Measurements from ENCODE around the gene RAB6A. TPM values are rescaled to one million over a fixed set of nuclear protein-coding genes. Genes with fewer than 3 reads are reported as not detected.
"Not testable (repeated sequence)": the region's sequence is repeated elsewhere in the genome, so short reads cannot be mapped to it uniquely, and the experiment has no call there.

The RAB6A gene
- total RNA-seq, 4 donors from 2014 or later = 95.5 to 124 (median 110) TPM

- Histone ChIP-seq H3K27me3 (no peaks in the 10 kb centered on the region), H3K36me3 (peaks cover 0 to 3% of the 10 kb centered on the region in 2 donors), H3K4me1 (no peaks in the 10 kb centered on the region), H3K27ac (no peak overlapping the region), H3K9me3 (no peaks in the 10 kb centered on the region), H3K4me3 (no peak overlapping the region)
- no peak for ATAC-seq
- in situ Hi-C loops (cut with MboI; ENCODE audit: low sequenced_read_pairs in 4 of 4) = no loop called here
- intact Hi-C loops (cut with DNase I; ENCODE audit: low total_unique reads) = no loop called here
- DNase-seq = no peak
- TF ChIP-seq, protein P1, sequence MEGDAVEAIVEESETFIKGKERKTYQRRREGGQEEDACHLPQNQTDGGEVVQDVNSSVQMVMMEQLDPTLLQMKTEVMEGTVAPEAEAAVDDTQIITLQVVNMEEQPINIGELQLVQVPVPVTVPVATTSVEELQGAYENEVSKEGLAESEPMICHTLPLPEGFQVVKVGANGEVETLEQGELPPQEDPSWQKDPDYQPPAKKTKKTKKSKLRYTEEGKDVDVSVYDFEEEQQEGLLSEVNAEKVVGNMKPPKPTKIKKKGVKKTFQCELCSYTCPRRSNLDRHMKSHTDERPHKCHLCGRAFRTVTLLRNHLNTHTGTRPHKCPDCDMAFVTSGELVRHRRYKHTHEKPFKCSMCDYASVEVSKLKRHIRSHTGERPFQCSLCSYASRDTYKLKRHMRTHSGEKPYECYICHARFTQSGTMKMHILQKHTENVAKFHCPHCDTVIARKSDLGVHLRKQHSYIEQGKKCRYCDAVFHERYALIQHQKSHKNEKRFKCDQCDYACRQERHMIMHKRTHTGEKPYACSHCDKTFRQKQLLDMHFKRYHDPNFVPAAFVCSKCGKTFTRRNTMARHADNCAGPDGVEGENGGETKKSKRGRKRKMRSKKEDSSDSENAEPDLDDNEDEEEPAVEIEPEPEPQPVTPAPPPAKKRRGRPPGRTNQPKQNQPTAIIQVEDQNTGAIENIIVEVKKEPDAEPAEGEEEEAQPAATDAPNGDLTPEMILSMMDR (IDR thresholded peaks at IDR 0.05 in 4 of 5, conservative IDR thresholded peaks at IDR 0.05 in 1 of 5) = no peak
Measured at GRCh38 chr11:73693899-73694525, 66.9 kb downstream of the RAB6A start.

DNA sequence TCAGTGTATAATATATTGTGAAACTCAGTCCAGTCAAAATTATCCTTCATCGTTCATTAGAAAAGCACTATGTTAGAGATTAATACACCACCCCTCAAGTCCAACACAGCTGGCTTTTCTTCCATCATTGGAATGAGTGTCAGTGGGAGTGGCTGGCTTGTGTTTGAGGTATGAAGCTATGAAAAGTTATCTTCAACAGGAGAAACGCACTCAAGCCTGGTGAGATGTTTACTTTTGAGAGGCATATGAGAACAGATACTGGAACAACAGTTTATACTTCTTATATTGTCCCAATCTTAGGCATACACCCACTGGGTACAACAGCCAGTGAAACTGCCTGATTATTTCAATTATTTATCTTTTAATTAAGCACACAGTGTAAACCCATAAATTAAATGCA lies 80.2 kb downstream of the RAB6A start:
- intact Hi-C loops (cut with DNase I; ENCODE audit: low total_unique reads) = no loop called here
- Histone ChIP-seq H3K9me3 (no peaks in the 10 kb centered on the region), H3K36me3 (peaks cover 0 to 10% of the 10 kb centered on the region in 2 donors), H3K4me3 (no peak overlapping the region), H3K4me1 (no peaks in the 10 kb centered on the region), H3K27ac (no peak overlapping the region), H3K27me3 (no peaks in the 10 kb centered on the region)
- TF ChIP-seq POLR2A (IDR thresholded peaks at IDR 0.05) = no peak
- TF ChIP-seq, protein P1 (IDR thresholded peaks at IDR 0.05 in 4 of 5, conservative IDR thresholded peaks at IDR 0.05 in 1 of 5) = no peak
- DNase-seq = no peak
- no peak for ATAC-seq
- in situ Hi-C loops (cut with MboI; ENCODE audit: low sequenced_read_pairs in 4 of 4) = no loop called here

- in situ Hi-C loops (cut with MboI; ENCODE audit: low sequenced_read_pairs in 4 of 4); DNase-seq: not testable (repeated sequence)
Measured at GRCh38 chr11:73676552-73676951, 84.3 kb downstream of the RAB6A start.

GRCh38 chr11:73671701-73672100 lies 89.2 kb downstream of the RAB6A start:
- H3K27me3 ChIP-seq = no peaks in the 10 kb centered on the region
- H3K9me3 ChIP-seq = no peaks in the 10 kb centered on the region
- H3K4me1 ChIP-seq = no peaks in the 10 kb centered on the region
- no peak overlapping the region for H3K4me3 ChIP-seq
- TF ChIP-seq POLR2A (IDR thresholded peaks at IDR 0.05) = no peak
- TF ChIP-seq, protein P1 (IDR thresholded peaks at IDR 0.05 in 4 of 5, conservative IDR thresholded peaks at IDR 0.05 in 1 of 5) = no peak
- in situ Hi-C loops (cut with MboI; ENCODE audit: low sequenced_read_pairs in 4 of 4) = no loop called here
- DNase-seq (no peak), ATAC-seq (no peak)
- no peak overlapping the region for H3K27ac ChIP-seq
- H3K36me3 ChIP-seq = no peaks in the 10 kb centered on the region
- intact Hi-C loops (cut with DNase I; ENCODE audit: low total_unique reads) = no loop called here

More at GRCh38 chr11:73676552-73676951, 84.3 kb downstream of the RAB6A start:
- H3K4me3 ChIP-seq; H3K36me3 ChIP-seq; H3K27ac ChIP-seq; intact Hi-C loops (cut with DNase I; ENCODE audit: low total_unique reads); H3K9me3 ChIP-seq; H3K27me3 ChIP-seq; H3K4me1 ChIP-seq; ATAC-seq: not testable (repeated sequence)
- TF ChIP-seq, protein P1 (IDR thresholded peaks at IDR 0.05 in 4 of 5, conservative IDR thresholded peaks at IDR 0.05 in 1 of 5) = peak in 1 of 5 experiments; percentile 10

DNA sequence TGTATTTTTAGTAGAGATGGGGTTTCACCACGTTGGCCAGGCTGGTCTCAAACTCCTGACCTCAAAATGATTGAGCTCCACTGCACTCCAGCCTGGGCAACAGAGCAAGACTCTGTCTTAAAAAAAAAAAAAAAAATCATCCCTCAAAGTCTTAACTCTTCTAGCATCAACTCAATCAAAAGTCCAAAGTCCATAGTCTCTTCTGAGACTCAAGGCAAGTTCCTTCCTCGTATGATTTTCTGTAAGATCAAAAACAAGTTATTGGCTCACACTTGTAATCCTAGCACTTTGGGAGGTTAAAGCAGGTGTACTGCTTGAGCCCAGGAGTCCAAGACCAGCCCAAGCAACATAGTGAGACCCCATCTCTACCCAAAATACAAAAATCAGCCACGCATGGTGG lies 90.1 kb downstream of the RAB6A start:
- no peak for TF ChIP-seq POLR2A (IDR thresholded peaks at IDR 0.05)
- TF ChIP-seq, protein P1 (IDR thresholded peaks at IDR 0.05 in 4 of 5, conservative IDR thresholded peaks at IDR 0.05 in 1 of 5) = no peak
- in situ Hi-C loops (cut with MboI; ENCODE audit: low sequenced_read_pairs in 4 of 4) = no loop called here
- H3K4me1 ChIP-seq = no peaks in the 10 kb centered on the region
- no peak overlapping the region for H3K27ac ChIP-seq
- no peaks in the 10 kb centered on the region for H3K27me3 ChIP-seq
- no peak for DNase-seq
- no peaks in the 10 kb centered on the region for H3K36me3 ChIP-seq
- H3K4me3 ChIP-seq = no peak overlapping the region
- no peaks in the 10 kb centered on the region for H3K9me3 ChIP-seq
- no peak for ATAC-seq
- intact Hi-C loops (cut with DNase I; ENCODE audit: low total_unique reads) = no loop called here
